ENCODE data around the gene BHLHE40.
"Not testable (repeated sequence)": the region's sequence is repeated elsewhere in the genome, so short reads cannot be mapped to it uniquely, and the experiment has no call there.

The BHLHE40 gene

GRCh38 chr3:4979428-4980228 is at the start of gene BHLHE40:
BHLHE40 (plus strand) TSS chr3:4979437; CDS start chr3:4979719, 282 bp downstream.
- DNase-seq = peak; percentile 68

GRCh38 chr3:4930501-4930900 is 48.7 kb upstream of the BHLHE40 start:
- no peak for DNase-seq

- no peak for DNase-seq
These were observed 45.2 kb upstream of the BHLHE40 start for GRCh38 chr3:4934050-4934449.

- DNase-seq = no peak
These were observed 43.9 kb upstream of the BHLHE40 start for GRCh38 chr3:4935347-4935746.

GRCh38 chr3:4936982-4937614 is 42.1 kb upstream of the BHLHE40 start:
- no peak for DNase-seq

- no peak for DNase-seq
These were observed 40.8 kb upstream of the BHLHE40 start for GRCh38 chr3:4938281-4938982.

- DNase-seq = no peak
These were observed 40.0 kb upstream of the BHLHE40 start for GRCh38 chr3:4939276-4939675.

- DNase-seq = no peak
These were observed 38.3 kb upstream of the BHLHE40 start for GRCh38 chr3:4940985-4941384.

- DNase-seq = no peak
These were observed 35.7 kb upstream of the BHLHE40 start for GRCh38 chr3:4943549-4943948.

GRCh38 chr3:4945324-4945723 is 33.9 kb upstream of the BHLHE40 start:
- no peak for DNase-seq

- no peak for DNase-seq
These were observed 32.2 kb upstream of the BHLHE40 start for GRCh38 chr3:4947028-4947427.

- DNase-seq = no peak
These were observed 30.8 kb upstream of the BHLHE40 start for GRCh38 chr3:4948395-4948794.

- no peak for DNase-seq
These were observed 30.2 kb upstream of the BHLHE40 start for GRCh38 chr3:4949004-4949403.

GRCh38 chr3:4949659-4950058 is 29.6 kb upstream of the BHLHE40 start:
- no peak for DNase-seq

GRCh38 chr3:4950351-4950784 is 28.9 kb upstream of the BHLHE40 start:
- DNase-seq = no peak

GRCh38 chr3:4950948-4951347 is 28.3 kb upstream of the BHLHE40 start:
- no peak for DNase-seq

GRCh38 chr3:4953119-4953518 is 26.1 kb upstream of the BHLHE40 start:
- DNase-seq = no peak

- no peak for DNase-seq
These were observed 24.8 kb upstream of the BHLHE40 start for GRCh38 chr3:4954256-4955000.

GRCh38 chr3:4956099-4956498 is 23.1 kb upstream of the BHLHE40 start:
- DNase-seq = no peak

GRCh38 chr3:4956738-4957137 is 22.5 kb upstream of the BHLHE40 start:
- no peak for DNase-seq

GRCh38 chr3:4957978-4958377 is 21.3 kb upstream of the BHLHE40 start:
- DNase-seq = no peak

- no peak for DNase-seq
These were observed 20.1 kb upstream of the BHLHE40 start for GRCh38 chr3:4959180-4959579.

GRCh38 chr3:4961865-4962264 is 17.4 kb upstream of the BHLHE40 start:
- not testable (repeated sequence) for DNase-seq
